ENCODE results near the gene DBP.
"Not testable (repeated sequence)": the region's sequence is repeated elsewhere in the genome, so short reads cannot be mapped to it uniquely, and the experiment has no call there.

DBP gene

DNA sequence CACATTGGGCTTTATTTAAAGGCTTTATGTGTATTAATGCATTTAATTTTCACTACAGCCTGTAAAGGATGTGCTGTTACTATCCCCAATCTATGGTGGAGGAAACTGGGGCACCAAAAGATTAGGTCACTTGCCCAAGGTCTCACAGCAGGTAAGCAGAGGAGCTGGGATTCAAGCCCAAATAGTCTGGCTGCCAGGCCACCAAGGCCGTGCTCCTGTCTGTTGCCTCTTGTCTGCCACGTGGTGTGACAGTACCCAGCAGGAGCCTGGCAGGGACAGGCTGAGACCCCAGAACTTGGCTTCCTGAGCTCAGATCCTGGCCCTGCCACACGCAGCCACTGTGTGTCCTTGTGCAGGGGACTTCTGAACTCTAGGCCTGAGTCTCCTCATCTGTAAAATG lies 31.2 kb upstream of the DBP start:
- DNase-seq (ENCODE audit: low read depth), result no peak

DNA sequence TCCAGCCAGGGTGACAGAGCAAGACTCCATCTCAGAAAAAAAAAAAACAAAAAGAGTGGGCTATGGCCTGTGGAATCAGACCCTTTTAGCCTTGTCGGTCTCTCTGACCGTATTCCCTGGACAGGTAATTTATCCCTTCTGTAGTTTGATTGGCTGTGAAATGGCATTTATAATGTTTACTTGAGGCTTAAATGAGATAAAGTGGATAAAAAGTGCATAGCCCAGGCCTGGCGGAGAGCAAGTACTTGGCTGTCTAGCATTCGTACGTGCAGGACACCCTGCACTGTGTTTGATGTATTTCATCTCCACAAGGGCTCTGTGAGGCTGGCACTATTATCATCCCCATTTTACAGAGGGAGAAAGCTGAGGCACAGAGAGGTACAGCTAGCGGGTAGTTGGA lies 28.6 kb upstream of the DBP start:
- DNase-seq (ENCODE audit: low read depth), result no peak

DNA sequence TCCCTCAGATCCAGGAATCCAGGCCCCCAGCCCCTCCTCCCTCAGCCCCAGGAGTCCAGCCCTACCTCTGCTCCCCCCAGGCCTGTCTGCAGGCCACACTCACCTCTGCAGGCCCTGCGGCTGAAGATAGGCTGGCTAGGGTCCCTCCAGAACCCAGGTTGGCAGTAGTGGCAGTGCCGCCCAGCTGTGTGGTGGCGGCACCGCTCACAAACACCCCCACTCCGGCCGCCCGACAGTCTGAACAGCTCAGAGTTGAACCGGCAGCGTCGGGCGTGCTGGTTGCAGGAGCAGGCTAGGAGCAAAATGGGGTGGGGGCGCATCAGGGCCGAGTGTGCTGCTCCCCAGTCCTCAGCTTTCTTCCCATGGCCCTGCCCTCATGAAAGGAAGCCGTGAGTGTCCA lies 27.3 kb upstream of the DBP start:
- no peak for DNase-seq (ENCODE audit: low read depth)

DNA sequence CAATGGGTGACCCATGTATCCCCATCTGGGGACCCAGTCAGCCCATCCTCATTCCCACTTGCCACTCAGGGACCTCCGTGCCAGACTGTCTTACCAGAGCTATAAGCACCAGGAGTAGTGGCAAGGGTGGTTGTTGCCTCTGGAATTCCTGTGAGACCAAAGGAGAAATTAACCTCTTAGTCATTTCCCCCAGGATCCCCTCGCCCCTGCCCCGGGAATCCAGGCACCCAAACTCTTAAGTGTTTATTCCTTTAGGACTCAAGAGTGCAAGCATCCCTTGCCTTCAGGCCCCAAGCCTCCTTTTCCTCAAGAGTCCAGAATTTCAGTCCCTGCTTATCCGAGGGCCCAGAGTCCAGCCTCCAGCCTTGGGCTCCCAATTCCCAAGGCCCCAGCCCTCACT lies 26.5 kb upstream of the DBP start:
- DNase-seq (ENCODE audit: low read depth), result no peak

DNA sequence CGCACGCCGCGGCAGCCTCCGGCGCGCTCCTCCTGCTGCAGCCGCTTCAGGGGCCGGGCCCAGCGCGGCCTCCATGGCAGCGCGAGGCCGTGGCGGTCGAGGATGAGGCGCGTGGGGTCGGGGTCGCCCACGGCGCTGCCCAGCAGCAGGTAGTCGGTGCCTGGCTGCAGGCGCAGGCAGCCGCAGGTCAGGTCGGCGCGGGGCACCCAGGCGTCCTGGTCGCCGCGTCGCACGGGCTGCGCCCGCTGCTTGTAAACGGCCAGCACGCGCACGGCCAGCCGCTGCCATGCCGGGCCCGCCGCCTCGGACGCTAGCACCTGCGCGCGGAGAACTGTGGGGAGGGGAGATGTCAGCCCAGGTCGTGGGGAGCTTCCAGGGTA lies 24.5 kb upstream of the DBP start:
- no peak for DNase-seq (ENCODE audit: low read depth)

DNA sequence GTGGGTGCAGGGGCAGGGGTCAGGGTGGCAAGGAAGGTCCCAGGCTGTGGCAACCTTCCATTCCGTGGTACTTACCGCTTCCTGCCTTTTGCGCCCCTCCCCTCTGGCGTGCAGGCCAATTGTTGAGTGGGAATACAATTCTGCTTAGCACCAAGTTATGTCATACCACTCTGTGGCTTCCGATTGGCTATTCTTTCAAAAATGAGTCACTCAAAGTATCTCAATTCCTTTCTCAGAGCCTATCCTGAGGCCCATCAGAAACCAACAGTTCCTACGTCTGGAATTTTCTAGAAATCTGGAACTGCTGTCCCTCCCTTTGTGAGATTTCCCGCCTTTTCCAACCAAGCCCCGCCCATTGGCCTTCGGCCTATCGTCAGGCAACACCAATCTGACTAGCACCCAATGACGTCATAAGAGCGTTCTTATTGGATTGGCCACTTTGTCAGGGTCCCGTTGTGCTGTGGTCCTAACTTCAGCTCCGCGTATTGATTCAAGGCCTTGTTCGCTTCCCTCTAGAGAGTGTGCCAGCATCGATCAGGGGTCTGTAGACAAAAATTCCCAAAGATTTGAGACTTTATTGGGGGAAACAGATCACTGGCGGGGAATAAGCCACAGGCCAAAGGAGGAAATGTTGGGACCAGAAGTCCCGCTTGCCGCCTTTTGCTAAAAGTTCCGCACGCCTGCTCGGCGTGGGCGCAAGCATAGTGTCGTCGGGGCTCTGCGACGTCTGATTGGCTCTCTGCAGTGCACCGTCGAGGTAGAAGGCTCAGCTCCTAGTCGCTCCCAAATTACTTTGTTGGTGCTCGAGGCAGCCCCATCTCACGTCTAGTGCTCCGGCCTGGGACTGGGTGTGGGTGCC lies 23.9 kb upstream of the DBP start:
- DNase-seq (ENCODE audit: low read depth), result no peak

DNA sequence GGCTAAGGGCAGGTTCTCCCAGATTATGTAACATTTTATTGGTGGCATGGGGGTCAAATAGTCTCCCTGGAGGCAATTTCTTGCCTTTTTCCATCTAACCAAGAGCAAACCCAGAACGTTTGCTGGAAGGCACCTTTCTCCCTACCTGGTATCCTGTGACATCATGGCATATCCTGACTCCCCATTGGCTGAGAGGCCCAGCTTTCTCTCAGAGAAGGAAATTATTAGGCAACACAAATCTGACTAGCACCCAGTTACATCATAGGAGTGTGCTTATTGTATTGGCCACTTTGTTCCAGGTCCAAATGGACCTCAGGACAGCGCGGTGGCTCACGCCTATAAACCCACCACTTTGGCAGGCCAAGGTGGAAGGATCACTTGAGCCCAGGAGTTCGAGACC lies 22.6 kb upstream of the DBP start:
- no peak for DNase-seq (ENCODE audit: low read depth)

DNA sequence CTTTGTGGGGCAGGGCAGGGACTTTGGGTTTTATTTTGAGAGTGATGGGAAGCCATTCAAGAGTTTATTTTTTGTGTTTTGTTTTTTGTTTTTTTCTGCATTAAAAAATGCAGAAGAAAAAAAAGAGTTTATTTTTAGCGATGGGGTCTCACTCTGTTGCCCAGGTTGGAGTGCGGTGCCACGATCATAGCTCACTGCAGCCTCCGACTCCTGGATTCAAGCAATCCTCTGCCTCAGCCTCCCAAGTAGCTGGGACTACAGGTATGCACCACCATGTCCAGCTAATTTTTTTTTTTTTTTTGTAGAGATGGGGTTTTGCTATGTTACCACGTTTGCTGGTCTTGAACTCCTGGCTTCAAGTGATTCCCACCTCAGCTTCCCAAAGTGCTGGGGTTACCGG lies 21.3 kb upstream of the DBP start:
- no peak for DNase-seq (ENCODE audit: low read depth)

DNA sequence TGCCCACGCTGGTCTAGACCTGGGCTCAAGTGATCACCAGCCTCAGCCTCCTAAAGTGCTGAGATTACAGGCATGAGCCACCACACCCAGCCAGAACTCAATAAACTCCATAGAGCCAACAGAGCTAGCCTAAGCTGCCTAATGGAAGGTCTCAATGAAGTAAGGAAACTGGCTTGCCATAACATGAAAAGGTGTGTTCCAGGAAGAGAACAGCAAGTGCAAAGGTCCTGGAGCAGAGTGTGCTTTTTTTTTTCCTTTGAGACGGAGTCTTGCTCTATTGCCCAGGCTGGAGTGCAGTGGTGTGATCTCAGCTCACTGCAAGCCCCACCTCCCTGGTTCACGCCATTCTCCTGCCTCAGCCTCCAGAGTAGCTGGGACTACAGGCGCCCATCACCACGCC lies 20.6 kb upstream of the DBP start:
- not testable (repeated sequence) for DNase-seq (ENCODE audit: low read depth)

DNA sequence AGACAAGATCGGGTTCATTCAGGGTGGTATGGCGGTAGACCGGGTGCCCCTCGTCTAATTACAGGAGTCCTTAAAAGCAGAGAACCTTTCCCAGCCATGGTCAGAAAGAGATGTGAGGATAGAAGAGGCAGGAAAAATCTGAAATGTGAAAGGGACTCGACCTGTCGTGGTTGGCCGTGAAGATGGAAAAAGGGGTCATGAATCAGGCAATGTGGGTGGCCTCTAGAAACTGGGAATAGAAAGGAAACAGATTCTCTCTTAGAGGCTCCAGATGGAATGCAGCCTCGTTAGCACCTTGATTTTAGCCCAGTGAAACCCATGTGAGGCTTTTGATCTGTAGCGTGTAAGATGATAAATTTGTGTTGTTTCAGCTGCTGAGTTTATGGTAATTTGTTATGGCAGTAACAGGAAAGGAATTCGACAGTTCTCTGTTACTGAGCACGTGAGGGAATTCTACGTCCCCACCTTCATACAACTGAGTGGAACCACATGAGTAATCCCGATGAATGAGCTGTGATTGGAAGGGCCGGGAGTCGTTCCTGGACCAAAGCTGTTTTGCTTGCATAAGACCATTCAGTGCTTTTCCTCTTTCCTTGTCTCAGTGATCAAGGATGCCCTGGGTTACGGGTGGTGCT lies 19.8 kb upstream of the DBP start:
- DNase-seq (ENCODE audit: low read depth), result peak; percentile 78

DNA sequence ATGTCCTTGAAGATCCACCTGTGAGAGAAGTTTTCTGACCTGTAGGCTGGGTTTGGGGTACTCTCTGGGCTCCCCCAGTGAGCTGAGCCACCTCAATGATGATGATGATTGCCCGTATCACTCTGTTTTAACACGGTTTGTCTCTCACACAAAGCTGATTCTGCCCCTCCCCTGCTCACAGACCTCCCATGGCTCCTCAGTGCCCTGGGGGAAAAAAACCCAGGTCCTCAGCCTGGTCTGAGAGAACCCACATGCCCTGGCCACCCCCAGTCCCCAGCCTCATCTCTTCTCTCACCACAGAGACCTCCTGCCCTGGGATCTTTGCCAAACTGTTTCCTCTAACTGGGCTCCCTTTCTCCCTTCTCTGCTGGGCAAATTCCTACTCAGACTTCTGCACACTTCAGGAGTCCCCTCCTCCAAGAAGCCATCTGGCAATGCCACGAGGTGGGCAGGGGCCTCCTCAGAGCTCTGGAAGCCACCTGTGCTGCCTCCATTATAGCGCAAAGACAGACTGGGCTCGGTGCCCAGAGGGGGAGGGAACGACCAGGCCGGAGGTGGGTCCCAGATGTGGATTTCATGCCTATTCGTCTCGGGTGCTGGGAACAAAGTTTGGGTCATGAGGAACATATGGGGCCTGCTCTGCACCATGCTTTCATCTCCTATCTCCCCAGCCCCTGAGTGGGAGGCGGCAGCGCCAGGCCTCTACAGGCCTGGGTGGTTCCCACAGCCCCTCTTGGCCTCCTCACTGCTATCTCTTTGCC lies 17.3 kb upstream of the DBP start:
- no peak for DNase-seq (ENCODE audit: low read depth)

DNA sequence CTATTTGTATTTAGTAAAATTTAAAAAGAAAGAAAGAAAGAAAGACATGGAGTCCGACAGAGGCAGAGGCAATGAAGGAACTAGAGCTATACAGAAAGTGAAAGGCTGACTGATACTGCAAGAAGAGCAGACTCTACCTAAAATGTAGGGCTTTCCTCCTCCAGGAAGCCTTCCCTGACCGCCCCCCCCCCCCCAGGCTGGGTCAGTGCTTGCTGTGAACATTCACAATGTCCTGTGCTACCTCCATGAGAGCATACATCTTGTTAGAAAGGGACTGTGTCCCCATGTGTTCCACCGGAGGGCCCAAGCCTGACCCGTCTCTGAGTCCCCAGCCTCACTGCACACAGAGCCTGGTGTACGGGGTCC lies 14.5 kb upstream of the DBP start:
- no peak for DNase-seq (ENCODE audit: low read depth)

DNA sequence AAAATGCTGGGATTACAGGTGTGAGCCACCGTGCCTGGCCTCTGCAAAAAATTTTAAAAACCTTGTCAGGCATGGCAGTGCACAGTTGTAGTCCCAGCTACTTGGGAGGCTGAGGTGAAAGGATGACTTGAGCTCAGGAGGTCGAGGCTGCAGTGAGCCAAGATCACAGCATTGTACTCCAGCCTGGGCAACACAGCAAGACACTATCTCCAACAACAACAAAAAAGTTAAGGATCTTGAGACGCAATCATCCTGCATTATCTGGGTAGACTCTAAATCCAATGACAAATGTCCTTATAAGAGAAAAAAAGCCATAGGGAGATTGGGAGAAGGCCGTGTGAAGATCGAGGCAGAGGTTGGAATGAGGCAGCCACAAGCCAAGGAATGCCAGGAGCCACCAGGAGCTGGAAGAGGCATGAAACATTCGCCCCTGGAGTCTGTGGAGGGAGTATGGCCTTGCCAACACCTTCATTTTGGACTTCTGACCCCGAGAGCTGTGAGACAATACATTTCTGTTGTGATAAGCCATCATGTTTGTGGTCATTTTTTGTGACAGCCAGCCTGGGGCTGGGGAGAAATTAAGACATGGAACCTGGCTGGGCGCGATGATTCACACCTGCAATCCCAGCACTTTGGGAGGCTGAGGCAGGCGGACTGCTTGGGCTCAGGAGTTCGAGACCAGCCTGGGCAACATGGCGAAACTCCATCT lies 13.9 kb upstream of the DBP start:
- DNase-seq (ENCODE audit: low read depth), result no peak

DNA sequence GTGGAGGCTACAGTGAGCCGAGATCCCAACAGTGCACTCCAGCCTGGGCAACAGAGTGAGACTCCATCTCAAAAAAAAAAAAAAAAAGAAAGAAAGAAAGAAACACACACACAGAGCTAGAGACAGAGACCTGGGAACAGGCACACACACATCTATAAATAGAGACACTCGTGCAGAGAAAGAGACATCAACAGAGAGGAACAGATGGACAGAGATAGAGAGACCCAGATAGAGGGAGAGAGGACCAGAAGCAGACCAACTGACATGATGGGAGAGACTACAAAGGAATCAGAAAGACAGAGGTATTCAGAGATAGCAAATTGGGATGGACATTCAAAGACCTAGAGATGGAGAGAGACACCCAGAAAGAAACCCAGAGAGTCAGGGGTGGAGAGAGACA lies 11.0 kb upstream of the DBP start:
- DNase-seq (ENCODE audit: low read depth), result no peak

DNA sequence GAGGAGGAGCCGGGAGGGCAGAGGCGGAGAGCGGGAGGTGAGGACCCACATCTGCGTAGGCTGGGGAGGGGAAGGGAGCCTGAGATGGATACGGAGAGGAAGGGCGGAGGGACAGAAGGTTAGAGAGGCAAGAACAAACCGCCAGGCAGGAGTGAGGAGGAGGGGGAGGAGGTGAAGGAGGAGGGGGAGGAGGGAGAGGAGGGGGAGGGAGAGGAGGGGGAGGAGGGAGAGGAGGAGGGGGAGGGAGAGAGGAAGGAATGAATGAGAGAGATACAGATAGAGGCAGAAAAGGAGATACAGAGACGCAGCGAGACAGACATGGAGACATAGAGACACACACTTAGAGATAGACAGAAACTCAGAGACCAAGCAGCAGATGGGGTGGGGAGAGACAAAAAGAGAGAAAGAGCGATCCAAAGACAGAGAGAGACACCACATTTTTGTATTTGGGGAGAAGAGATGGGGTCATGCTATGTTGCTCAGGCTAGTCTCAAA lies 9.6 kb upstream of the DBP start:
- no peak for DNase-seq (ENCODE audit: low read depth)

DNA sequence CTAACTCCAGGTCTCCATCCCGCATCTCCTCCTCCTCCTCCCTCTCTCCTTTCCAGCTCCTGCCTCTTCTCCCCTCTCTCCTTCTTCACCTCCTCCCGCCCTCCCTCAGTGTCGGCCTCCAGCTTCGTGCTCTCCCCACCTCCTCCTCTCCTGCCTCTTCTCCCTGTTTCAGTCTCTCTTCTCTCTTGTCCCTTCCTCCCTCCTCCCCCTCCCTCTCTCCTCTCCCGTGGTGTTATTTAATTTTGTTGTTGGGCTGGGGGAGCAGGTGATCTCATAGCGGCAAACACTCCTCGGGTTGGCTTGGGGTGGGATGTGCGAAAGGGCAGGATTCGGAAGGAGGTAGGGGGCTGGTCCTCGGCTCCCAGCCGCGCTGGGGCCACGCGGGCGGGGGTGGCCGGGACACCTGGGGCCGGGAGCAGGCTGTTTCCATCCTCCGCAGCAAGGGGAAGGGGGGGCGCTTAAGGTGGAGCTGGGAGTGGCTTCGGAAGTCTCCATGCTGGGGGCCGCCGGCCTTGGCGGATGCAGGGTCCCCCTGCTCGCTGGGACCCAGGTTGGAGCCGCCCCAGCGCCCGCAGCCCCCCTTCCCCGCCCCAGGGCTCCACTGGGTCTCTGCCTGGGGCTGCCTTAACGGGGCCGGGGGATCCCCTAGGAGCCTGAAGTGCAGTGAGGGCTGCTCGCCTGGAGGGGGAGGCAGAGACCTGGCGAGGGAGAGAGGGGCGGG lies 9.0 kb upstream of the DBP start, which contains the start of gene CA11:
Gene CA11, minus strand, starts transcription at position 187 of the 721 bp plus-strand sequence. CDS start 555 bp downstream, outside the sequence.
- DNase-seq (ENCODE audit: low read depth), result peak; percentile 76

DNA sequence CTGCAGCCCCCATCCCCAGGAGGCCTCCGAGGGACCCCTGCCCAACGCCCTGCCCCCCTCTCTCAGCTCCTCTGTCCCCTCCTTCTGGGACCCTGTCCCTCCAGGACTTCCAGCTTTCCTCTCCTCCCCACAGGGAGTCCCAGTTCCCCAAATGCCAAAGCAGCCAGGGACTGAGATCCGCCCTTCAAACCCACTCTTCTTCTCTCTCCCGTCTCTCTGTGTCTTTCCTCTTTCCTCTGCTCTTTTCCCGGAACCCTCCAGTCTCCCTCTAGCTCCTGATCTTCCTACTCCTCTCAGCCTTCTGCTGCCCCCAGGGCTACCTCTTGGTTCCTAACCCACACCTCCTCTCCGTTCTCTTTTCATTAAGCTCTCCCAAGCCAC lies 8.4 kb upstream of the DBP start:
- no peak for DNase-seq (ENCODE audit: low read depth)

DNA sequence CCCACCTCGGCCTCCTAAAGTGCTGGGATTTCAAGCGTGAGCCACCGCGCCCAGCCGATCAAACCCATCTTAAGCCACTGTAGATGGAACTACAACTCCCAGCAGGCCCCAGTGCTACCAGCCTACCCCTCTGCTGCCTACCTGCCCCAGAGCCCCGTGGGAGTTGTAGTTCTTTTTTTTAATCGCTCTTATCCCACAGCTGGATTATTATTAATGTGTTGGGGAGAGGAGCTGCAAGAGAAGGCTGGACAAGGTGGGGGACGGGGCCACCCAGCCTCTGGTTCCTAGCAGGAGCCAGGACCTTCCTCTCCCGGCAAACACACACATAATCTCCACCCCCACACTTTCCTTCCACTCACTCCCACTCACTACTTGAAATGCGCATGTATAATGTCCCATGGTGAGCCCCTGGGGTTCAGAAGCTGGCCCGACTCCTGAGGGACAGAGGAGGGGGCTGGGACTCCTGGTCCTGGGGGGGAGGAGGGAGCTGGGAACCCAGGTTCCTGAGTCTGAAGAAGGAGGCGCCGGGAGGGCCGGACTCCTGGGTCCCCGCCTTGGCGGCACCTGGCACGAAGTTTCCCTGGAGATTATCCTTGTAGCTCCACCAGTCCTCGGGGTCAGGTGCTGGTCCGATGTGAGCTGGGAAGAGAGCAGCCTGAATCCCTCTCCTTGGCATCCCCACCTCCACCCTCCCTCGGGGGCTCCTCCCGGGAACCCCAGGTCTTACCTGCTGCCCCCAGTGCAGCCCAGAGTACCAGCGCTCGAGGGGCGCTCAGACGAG lies 7.8 kb upstream of the DBP start:
- no peak for DNase-seq (ENCODE audit: low read depth)

DNA sequence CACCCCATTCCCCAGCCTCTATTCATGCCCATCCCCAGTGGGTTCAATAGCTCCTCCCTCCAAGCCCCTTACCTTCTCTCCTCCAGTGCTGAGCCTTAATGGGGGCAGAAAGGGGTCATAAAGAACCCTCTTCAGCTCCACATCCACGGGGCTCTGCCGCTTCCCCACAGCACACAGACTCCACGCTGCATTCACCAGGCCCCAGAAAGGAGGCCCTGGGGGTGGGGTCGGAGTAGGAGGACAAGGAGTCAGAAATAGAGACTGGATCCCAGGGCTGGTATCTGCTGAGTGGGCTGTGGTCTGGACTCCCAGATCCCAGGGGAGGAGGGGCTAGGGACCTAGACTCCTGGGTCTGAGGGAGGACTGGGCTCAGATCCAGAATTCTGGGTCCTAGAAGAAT lies 7.2 kb upstream of the DBP start:
- no peak for DNase-seq (ENCODE audit: low read depth)

DNA sequence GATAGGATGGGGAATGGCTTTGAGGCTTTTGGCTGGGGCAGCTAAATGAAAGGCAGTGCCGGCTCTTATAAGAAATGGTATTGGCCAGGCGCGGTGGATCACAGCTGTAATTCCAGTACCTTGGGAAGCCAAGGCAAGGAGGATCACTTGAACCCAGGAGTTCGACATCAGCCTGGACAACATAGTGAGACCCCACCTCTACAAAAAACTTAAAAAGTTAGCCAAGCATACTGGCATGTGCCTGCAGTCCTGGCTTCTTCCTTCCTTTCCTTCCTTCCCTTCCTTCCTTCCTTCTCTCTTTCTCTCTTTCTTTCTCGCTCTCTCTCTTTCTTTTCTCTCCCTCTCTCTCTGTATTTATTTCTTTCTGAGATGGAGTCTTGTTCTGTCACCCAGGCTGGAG lies 5.7 kb upstream of the DBP start:
- no peak for DNase-seq (ENCODE audit: low read depth)

DNA sequence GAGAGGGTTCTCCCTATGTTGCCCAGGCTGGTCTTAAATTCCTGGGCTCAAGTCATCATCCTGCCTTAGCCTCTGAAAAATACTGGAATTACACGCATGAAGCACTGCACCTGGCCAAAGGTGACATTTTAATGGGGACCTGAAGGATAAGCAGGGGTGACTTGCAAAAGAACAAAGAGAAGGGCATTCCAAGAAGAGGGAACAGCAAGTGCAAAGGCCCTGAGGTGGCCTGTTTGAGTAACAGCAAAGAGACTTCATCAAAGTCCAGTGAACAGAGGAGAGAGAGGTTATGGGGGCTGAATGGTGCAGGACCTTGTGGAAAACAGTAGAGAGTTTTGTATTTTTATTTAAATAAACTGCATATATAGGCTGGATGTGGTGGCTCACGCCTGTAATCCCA lies 4.7 kb upstream of the DBP start:
- no peak for DNase-seq (ENCODE audit: low read depth)

All from HS-27A (cell line).